GM21576 (cell line): ENCODE results near the gene GAS7.

ENCODE experiments used
- ATAC-seq: cut with Tn5 transposase; IDR thresholded peaks from one replicate; pipeline ENCODE4 v1.9.1; 2021; ENCODE audit warnings: mild to moderate bottlenecking, moderate library complexity; ENCODE audit not compliant: unreplicated experiment

GAS7 gene

DNA sequence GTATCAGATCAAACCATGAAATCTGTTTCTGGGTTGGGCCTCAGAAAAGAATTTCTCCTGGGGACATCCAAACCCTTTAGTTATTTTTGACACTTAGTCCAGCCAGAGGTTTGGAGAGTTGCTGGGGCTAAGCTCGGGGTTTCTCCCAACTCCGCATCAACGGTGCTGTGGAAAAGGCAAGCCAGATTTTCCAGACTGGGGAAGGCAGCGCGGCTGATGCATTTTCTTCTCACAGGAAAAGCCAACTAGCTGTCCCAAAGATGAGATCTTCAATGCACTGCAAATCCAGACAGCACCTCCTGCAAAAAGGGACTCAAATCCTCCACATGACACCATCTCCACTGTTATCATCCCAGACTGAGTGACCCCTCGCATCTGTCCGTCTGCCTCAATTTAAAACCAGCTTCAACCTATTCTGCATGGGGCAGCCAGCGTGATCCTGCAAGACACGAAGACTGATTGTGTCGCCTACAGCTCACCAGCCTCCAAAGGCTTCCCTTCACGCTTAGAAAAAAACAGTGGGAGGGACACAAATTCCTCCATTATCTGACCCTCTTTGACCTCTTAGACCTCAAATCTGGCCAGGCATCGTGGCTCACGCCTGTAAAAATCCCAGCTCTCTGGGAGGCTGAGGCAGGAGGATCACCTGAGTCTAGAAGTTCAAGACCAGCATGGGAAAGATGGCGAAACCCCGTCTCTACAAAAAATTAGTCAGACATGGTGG is 62.0 kb downstream of the GAS7 start:
- ATAC-seq, result no peak

DNA sequence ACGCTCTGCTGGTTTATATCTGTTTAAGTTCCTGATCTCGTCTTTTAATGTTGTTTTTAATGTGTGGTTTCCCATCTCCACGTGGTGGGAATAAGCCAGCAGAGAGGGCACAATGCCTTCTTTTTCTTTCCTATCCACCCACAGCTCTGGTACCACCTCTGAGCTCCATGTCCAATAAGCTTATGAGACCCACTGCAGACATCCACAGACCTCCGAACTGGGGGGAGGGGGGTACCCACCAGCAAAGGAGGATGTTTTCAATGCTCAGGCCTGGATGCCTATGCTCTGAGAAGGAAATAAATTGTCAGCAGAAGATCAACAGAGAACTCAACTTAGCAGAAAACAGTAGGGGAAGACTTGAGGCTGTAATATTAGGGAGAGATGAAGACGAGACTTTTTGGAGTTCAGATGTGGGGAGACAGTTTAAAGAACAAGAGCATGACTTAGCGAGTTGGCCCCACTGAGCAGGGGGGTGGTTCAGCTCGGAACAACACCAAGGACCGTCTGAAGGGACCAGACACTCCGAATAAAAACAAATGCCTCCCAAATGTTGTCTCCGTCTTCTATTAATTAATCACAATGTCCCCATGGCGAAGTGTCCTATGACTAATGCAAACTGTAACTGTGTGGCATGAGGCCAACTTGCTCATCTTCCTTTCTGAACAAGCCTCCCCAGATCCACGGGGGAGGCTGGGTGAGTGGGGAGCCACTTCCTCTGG is 62.7 kb downstream of the GAS7 start:
- no peak for ATAC-seq

DNA sequence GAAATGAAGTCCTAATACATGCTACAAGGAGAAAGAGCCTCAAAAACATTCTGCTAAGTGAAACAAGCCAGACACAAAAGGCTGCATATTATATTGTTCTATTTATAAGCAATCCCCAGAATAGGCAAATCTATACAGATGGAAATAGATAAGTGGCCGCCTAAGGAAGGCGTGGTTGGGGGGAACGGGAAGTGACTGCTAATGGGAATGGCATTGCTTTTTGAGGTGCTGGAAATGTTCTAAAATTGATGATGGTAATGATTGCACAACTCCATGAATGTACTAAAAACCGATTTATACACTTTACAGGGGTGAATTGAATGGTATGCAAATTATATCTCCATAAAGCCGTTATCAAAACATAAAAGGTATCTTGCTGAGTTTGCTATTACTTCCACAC is 67.7 kb downstream of the GAS7 start:
- no peak for ATAC-seq

DNA sequence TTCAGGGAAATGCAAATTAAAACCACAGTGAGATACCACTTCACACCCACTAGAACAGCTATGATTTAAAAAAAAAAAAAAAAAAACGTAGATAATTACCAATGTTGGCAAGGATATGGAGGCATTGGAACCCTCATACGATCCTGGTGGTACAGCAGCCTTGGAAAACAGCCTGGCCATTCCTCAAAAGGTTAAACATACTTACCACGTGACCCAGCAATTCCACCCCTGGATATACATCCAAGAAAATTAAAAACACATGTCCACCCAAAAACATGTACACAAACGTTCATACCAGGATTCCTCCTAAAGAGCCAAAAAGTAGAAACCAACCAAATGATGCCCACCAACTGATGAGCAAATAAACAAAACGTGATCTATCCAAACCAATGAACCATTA is 68.1 kb downstream of the GAS7 start:
- ATAC-seq, result no peak

DNA sequence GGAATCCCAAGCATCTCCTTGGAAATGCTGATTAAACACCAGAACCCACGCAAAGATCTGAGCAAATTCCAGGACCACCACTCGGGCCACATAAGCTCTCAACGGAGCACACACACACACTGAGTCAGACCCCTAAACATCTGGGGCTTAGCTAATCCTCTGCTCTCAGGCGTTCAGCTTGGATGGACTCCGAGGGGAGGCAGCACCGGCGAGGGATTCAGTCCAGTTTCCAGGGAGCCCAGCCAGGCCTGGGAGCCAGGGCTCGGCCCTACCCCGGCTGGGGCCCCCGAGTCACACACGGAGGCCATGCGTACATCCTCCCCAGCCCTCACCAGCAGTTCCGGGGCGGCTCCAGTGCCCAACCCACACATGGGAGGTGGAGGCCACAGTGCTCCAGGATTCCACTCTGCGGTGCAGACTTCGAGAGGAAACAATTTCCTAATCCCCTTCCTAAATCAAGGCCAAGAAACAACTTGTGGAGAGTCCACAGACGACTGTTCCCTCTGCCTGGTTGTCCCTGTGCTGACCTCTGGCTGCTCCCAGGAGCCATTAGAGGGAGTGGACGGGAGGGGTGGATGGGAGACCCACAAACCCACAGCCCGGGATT is 70.5 kb downstream of the GAS7 start:
- no peak for ATAC-seq

DNA sequence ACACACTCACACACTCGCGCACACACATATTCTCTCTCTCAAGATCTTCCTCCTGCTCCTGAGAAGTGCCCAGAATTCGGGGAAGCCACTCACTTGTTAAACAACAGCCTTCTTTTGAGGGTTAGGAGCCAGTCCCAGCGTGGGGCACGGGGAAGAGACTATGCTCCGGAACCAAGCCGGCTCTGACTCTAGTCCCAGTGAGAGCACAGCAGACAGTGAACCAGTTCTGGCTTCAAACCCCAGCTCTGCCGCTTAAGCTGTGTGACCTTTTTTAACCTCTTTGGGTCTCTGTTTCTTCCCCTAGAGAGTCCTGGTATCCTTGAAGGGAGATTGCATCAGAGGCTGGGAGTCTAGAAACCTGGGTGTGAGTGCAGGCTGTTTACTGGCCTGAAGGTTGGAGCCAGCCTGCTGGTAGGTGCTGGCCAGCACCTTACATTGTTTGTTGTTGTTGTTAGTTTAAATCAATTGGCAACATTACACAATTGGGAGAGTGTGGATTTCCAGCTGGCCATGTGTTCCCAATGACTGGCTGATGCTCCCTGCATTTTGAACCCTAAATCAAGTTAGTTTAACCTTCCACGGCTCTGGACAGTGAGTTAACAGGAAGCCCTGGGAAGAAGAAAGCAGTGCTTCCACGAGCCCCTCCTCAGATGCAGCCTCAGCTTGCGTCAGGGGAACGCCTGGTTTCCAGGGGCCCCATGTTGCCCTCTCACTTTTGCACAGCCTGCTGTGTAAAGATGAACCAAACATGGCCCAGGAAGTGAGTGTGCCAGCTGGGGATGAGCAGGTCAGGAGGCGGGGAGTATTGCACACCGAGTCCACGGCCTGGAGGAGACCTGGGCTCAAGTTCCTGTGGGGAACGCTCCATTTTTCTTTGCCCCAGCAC is 71.5 kb downstream of the GAS7 start:
- no peak for ATAC-seq

DNA sequence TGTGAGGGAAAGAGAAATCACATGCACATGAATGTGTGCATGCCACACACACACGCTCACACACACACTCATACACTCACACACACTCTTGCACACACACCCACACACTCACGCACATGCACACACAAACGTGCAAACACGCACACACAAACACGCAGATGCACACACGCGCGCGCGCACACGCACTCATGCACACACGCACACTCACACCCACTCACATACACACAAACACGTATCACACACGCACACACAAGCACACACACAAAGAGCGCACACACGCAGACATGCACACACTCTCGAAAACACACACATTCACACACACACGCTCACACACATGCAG is 72.2 kb downstream of the GAS7 start:
- ATAC-seq, result no peak

DNA sequence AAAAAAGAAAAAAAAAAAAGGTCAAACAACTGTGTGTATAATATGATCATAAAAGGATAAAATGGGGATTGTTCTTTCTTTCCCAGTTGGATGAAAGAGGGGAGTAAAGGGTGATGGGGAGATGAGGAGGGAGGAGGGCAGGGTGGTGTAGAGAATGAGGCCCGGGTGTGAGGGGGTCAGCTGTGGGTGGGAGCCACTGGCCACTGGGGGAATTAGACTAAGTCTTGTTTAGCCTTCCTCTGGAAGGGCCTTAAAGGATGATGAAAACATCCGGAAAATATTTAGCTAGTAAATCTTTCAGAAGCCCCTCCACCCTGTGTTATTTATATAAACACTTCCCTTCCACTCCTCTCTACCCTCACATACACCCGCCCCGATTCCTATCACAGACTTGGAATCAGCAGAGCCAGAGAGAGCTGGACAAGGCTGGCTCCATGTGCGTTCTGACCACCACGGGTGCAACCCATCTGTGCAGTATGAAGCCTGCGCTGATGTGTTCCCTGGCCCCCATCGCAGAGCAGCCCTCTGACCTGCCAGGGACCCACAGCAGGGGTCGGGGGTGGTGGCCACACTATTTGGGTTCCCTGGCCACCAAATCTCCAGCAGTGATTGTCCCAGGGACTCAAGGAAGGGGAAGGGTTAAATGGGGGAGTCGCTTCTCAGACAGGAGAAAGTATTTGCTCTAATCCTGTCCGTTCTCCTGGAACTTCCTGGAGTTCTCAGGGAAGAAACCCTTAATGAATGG is 72.7 kb downstream of the GAS7 start:
- ATAC-seq, result no peak

DNA sequence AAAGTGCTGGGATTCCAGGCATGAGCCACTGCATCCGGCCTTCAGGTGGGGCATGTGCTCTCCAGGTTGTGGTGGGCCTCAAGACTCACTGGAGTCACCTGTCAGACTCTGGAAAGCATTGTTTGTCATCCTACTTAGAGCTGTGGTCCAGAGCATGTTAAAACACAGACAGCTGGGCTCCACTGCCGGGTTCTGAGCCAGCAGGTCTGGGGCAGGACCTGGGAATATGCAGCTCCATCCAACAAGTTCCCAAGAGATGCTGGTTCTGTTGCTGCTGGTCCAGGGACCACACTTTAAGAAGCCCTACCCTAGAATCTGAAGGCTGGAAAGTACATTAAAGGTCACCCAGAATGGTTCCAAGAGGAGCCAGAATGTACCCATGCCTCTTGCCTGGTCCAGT is 75.3 kb downstream of the GAS7 start:
- no peak for ATAC-seq

DNA sequence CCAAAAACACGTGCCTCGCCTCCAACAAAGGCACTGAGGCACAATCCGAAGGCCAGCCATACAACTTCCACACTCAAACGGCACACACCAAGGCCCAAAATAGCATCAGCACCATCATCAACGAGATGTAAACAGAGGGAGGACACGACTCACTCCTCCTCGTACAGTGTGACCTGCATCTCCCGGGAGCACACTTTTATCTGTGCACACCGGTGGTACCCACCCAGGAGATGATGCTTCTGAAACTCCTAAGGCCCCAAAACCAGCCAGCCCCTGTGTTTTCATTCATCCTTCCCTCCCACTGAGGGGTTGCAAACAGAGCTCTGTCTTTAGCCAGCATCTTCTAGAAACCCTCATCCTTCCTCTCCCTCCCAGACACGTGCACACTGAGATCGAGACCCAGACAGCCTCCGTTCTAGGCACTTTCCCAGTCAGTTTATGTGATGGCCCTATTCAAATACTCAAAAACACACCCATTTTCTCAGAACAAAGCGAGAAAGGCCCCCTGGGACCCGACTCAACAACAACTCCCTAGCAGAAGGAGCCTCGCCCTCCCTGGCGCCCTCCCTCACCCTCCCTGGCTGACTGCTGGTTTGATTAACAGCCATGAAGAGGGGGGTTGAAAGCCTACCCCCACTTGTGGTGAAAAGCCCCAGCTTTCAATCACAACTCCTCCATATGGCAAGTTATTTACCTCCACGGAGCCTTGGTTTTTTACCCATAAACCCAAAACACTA is 76.3 kb downstream of the GAS7 start:
- no peak for ATAC-seq

DNA sequence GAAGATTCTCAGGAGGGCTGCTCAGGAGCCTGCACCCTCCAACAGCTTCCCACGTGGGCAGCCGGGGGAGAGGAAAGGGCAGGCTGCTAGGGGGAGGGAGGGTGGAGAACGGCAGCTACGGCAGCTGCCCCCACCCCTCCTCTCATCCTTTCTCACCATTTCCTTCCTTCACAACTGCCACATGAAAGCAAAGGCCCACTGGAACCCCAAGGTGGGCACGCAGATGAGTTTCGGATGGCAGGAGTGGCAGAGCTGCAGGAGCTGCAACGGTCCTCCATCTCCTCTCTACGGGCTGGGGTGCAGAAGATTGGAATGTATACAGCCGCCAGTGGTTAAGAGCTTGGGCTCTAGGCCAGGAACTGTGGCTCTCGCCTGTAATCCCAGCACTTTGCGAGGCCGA is 77.7 kb downstream of the GAS7 start:
- no peak for ATAC-seq

DNA sequence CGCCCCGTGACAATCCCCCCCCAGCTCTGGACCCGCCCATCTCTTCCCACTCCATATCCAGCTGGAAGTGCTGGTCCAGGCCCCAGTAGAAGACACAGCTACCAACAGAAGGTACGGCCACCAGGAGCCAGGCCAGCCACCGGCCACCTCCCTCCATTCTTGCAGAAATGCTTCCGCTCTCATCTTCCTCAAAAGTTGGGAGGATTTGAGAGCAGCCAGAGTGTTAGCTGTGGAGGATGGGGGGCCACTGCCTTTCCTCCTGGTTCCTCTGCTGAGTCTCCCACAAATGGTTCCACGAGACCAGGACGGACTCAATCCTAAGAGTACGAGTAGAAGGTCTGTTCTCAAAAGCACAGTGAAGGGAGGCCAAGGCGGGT is 78.3 kb downstream of the GAS7 start:
- ATAC-seq, result no peak

DNA sequence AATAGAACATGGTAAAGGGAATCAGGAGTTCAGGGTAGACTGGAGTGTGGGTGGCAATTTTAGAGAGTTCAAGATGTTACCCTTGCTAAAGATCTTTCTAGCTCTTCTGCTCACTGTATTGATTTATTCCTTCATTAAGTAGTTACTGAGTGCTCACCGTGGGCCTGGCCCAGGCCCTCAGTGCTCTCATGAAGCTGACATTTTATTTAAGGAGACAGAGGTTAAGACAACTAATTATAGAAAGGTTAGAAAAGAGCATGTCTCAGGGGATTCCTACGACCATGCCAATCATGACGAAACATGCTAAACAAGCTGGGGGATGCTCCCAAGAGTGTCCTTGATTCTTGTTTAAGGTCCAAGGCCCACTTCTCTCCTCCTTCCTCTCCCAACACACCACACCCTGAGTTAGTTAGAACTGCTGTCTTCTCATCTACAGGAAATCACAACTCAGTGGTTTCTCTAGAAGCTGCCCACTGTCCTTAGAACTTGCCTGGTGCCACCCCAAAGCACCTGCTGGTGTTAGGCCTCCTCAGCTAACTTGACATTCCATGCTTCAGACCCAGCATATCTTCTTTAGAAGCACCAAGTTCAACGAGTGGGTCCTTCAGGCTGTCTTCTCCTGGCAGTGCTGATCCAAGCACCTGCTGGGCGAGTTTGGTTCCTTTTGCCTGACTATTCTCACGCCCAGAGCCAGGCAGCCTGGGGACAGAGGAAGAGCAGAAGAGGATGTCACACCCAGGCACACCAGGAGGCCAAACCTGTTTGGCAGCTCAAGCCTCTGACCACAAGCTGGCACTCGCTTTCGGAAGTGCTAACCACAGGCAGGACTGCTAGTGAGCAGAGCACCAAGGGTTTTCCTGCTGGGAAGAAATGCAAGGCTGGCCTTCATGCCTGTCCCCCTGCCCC is 79.0 kb downstream of the GAS7 start:
- ATAC-seq, result no peak

DNA sequence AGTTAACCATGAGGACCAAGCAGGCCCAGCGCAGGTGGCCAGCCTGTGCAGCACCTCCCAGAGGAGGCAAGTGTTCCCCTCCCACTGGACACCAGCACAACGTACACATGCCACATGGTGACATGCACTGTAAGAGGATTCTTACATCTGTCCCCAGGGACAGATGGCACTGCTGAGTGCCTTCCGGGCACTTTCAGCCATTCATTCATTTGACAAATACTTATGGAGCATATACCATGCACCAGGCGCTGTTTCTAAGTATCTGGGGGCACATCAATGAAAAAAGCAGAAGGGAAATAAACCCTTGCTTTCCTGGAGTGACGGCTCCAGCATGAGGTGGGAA is 79.6 kb downstream of the GAS7 start:
- ATAC-seq, result no peak

DNA sequence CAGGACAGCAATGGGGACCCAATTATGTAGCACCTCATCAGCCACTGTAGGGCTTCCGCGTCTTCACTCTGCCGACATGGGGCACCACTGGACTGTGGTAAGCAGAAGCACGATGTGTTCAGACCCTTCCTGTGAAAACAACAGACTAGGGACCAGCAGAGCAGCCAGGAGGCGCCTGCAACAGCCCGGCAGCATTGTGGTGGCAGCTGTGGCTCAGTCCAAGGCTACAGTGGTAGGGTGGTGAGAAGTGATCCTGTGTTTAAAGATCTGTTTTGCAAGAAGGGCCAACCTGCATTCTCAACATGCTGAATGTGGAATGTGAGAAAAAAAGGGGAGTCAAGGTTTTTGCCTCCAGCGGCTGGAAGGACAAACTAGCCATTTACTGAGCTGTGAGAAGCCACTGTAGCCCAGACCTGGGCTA is 80.8 kb downstream of the GAS7 start:
- no peak for ATAC-seq

DNA sequence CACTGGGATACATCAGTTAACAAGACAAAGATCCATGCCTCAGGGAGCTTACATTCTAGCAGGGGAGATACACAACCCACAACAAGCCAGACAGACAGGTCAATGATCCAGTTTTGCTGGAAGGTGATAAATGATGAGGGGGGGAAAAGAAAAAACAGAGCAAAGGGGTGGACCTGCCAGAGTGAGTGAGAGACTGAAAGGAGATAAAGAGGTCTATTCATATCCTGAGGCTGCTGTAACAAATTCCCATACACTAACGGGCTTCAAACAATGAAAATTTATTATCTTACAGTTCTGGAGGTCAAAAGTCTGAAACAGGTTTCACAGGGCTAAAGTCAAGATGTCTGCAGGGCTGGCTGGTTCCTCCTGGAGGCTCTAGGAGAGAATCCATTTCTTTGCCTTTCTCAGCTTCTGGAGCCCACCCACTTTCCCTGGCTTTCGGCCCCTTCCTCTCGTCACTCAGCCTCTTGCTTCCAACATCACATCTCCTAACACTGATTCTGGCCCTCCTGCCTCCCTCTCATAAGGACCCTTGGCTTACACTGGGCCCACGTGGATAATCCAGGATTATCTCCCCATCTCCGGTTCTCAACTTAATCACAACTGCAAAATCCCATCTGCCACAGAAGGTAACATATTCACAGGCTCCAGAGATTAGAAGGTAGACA is 81.5 kb downstream of the GAS7 start:
- no peak for ATAC-seq

DNA sequence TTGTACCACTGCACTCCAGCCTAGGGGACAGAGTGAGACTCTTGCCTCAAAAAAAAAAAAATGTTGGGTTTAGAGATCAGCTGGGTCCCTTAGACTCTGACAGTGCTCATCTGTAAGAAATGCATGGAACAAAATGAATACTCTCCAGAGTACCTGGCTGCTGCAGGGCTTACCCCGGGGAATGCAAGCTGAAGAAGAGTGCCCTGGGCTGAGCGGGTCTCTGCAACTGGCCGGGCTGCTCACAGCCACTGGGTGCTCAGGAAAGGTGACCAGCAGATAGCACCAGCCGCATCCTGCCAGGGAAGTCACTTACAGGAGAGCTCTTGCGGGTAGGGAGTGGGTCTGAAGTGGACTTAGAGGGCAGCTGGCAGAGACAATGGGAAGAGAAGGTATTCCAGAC is 82.1 kb downstream of the GAS7 start:
- no peak for ATAC-seq

DNA sequence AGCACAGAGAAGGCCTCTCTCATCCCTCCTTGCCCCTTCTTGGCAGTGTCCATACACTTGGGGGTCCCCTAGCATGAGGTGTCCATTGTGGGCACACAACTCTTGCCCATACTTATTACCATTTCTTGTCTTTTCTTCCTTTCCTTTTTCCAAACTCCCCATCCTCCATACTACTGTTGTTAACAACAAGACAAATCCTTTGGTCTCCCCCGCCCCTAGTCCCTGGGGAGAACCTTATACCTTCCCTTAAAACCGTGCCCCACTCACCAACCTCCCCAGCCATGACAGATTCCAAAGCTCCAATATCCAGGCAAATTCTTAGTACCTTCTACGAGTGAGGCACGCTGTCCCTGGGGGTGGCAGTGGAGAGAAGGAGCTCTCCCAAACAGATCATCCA is 82.9 kb downstream of the GAS7 start:
- no peak for ATAC-seq
